ENCODE results near the gene PLCH1. TPM values are rescaled to one million over a fixed set of nuclear protein-coding genes. Genes with fewer than 3 reads are reported as not detected.

The PLCH1 gene
- total RNA-seq, 1 experiment from 2014 or later = 3.1 TPM

DNA sequence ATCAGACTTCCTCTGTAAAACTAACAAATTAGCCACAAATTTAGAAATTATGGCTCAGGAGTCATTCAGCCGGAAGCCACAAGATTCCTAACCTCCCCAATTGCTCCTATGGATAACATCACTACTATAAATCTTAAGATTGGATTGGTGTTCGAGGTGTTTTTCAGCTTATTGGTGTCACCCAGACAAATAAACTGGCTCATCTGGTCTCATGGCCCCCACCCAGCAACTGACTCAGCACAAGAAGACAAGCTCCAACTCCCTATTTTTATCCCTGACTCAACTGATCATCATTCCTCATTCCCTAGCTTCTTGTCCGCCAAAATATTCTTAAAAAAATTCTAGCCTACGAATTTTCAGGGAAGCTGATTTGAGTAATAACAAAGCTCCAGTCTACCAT lies 316.3 kb downstream of the PLCH1 start:
- Histone ChIP-seq H3K36me3 (ENCODE audit: insufficient read depth, low read length, poor library complexity, severe bottlenecking) (no peaks in the 10 kb centered on the region), H3K27ac (ENCODE audit: low read depth, low read length, poor library complexity, severe bottlenecking) (no peak overlapping the region), H3K4me3 (ENCODE audit: low read depth, low read length, poor library complexity, severe bottlenecking) (no peak overlapping the region), H3K4me1 (ENCODE audit: insufficient read depth, low read length, poor library complexity, severe bottlenecking) (no peaks in the 10 kb centered on the region), H3K27me3 (replicated peaks; ENCODE audit: insufficient read depth, low read depth, low read length, poor library complexity) (no peaks in the 10 kb centered on the region), H3K9me3 (ENCODE audit: low read depth, low read length, poor library complexity, severe bottlenecking) (no peaks in the 10 kb centered on the region)
- ChIA-PET CTCF (no interaction called here), POLR2A (ENCODE audit: low non-redundant PET) (interaction anchor here (0.8 kb wide), 1 partner anchor 1722 kb away, joined by 4 read pairs; no protein-coding TSS in a partner anchor)
- intact Hi-C loops (cut with micrococcal nuclease; ENCODE audit: unreplicated experiment) = no loop called here
- BruUV-seq (replicated peaks) = no TSS peak
- DNase-seq (ENCODE audit: low spot score) = no peak
- TF ChIP-seq EZH2 (IDR thresholded peaks at IDR 0.05; ENCODE audit: borderline replicate concordance, low read depth, low read length, poor library complexity, severe bottlenecking) (no peak), CTCF (conservative IDR thresholded peaks at IDR 0.05; ENCODE audit: low read depth, low read length) (no peak)

DNA sequence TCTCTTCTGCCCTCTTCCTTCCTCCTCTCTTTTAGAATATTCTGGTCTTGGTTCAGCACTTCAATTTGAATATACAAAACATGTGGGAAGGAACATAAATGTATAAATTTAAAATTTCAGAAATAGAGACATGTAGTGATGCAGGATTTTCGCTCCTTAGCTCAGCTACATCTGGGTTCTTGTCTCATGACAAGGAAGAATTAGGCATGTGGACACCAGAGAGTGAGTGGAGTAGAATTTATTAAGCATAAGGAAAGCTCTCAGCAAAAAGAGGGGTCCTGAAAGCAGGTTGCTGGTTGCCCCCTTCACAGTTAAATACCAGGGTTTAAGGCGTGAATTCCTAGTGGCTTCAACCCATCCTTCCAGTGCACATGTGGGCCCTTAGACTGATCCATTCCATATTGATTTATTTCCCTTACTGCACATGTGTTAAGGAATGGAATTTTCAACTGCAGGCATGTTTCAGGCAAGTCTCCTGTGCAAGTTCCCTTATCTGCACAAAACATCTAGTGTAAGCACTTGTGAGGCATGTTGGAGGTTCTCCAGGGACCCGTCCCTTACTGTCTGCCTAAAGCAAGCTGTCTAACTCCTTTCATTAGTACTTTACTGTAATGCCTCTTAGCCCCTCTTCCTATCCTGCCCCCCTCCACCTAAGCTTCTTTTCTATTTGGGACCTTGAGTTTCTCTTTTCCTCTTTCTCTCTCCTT lies 318.2 kb downstream of the PLCH1 start:
- Histone ChIP-seq H3K36me3 (ENCODE audit: insufficient read depth, low read length, poor library complexity, severe bottlenecking) (no peaks in the 10 kb centered on the region), H3K27me3 (replicated peaks; ENCODE audit: insufficient read depth, low read depth, low read length, poor library complexity) (no peaks in the 10 kb centered on the region), H3K9me3 (ENCODE audit: low read depth, low read length, poor library complexity, severe bottlenecking) (no peaks in the 10 kb centered on the region), H3K4me1 (ENCODE audit: insufficient read depth, low read length, poor library complexity, severe bottlenecking) (no peaks in the 10 kb centered on the region), H3K4me3 (ENCODE audit: low read depth, low read length, poor library complexity, severe bottlenecking) (no peak overlapping the region), H3K27ac (ENCODE audit: low read depth, low read length, poor library complexity, severe bottlenecking) (no peak overlapping the region)
- BruUV-seq (replicated peaks) = no TSS peak
- CTCF ChIA-PET = no interaction called here
- intact Hi-C loops (cut with micrococcal nuclease; ENCODE audit: unreplicated experiment) = no loop called here
- POLR2A ChIA-PET (ENCODE audit: low non-redundant PET) = no interaction called here
- TF ChIP-seq EZH2 (IDR thresholded peaks at IDR 0.05; ENCODE audit: borderline replicate concordance, low read depth, low read length, poor library complexity, severe bottlenecking) (no peak), CTCF (conservative IDR thresholded peaks at IDR 0.05; ENCODE audit: low read depth, low read length) (no peak)
- no peak for DNase-seq (ENCODE audit: low spot score)

- no TSS peak for BruUV-seq (replicated peaks)
- Histone ChIP-seq H3K36me3 (ENCODE audit: insufficient read depth, low read length, poor library complexity, severe bottlenecking) (no peaks in the 10 kb centered on the region), H3K9me3 (ENCODE audit: low read depth, low read length, poor library complexity, severe bottlenecking) (no peaks in the 10 kb centered on the region), H3K4me3 (ENCODE audit: low read depth, low read length, poor library complexity, severe bottlenecking) (no peak overlapping the region), H3K27me3 (replicated peaks; ENCODE audit: insufficient read depth, low read depth, low read length, poor library complexity) (no peaks in the 10 kb centered on the region), H3K27ac (ENCODE audit: low read depth, low read length, poor library complexity, severe bottlenecking) (no peak overlapping the region), H3K4me1 (ENCODE audit: insufficient read depth, low read length, poor library complexity, severe bottlenecking) (no peaks in the 10 kb centered on the region)
- intact Hi-C loops (cut with micrococcal nuclease; ENCODE audit: unreplicated experiment) = no loop called here
- DNase-seq (ENCODE audit: low spot score) = no peak
- ChIA-PET CTCF (no interaction called here), POLR2A (ENCODE audit: low non-redundant PET) (no interaction called here)
- TF ChIP-seq EZH2 (IDR thresholded peaks at IDR 0.05; ENCODE audit: borderline replicate concordance, low read depth, low read length, poor library complexity, severe bottlenecking) = no peak
- no peak for TF ChIP-seq CTCF (conservative IDR thresholded peaks at IDR 0.05; ENCODE audit: low read depth, low read length)
Measured at GRCh38 chr3:155425396-155425795, 319.5 kb downstream of the PLCH1 start.

Measured in A673 (cell line).